GM20431 (cell line): Measurements from ENCODE around the gene TOM1L2.
"Not testable (repeated sequence)": the region's sequence is repeated elsewhere in the genome, so short reads cannot be mapped to it uniquely, and the experiment has no call there.

ENCODE experiments used
- in situ Hi-C: fragments of 300-500 bp; cut with MseI, MboI; formaldehyde crosslinking; loops from one replicate; pipeline ENCODE4 v1.15.0; 2020; ENCODE audit warnings: low sequenced_read_pairs; ENCODE audit not compliant: unreplicated experiment

TOM1L2 gene

GRCh38 chr17:17998934-17999333 is 26.7 kb upstream of the TOM1L2 start:
- in situ Hi-C loops: no loop called here

GRCh38 chr17:17995887-17996286 is 23.7 kb upstream of the TOM1L2 start:
- in situ Hi-C loops: not testable (repeated sequence)

- in situ Hi-C loops: no loop called here
These were observed 22.3 kb upstream of the TOM1L2 start for GRCh38 chr17:17994271-17995069.

- in situ Hi-C loops: no loop called here
These were observed 21.7 kb upstream of the TOM1L2 start for GRCh38 chr17:17993852-17994251.

GRCh38 chr17:17993366-17993765 is 21.2 kb upstream of the TOM1L2 start:
- in situ Hi-C loops: no loop called here

- in situ Hi-C loops: no loop called here
These were observed 18.1 kb upstream of the TOM1L2 start for GRCh38 chr17:17990282-17990681.

- in situ Hi-C loops: no loop called here
These were observed 17.4 kb upstream of the TOM1L2 start for GRCh38 chr17:17989618-17990017.

- in situ Hi-C loops: no loop called here
These were observed 16.9 kb upstream of the TOM1L2 start for GRCh38 chr17:17989081-17989480.

- in situ Hi-C loops: no loop called here
These were observed 16.3 kb upstream of the TOM1L2 start for GRCh38 chr17:17988427-17988945.

- in situ Hi-C loops: no loop called here
These were observed 15.7 kb upstream of the TOM1L2 start for GRCh38 chr17:17987901-17988300.

GRCh38 chr17:17987187-17987896 is 15.1 kb upstream of the TOM1L2 start:
- in situ Hi-C loops: no loop called here

GRCh38 chr17:17985555-17985954 is 13.4 kb upstream of the TOM1L2 start:
- in situ Hi-C loops: no loop called here

- in situ Hi-C loops: no loop called here
These were observed 13.0 kb upstream of the TOM1L2 start for GRCh38 chr17:17985153-17985552.

GRCh38 chr17:17983776-17984175 is 11.6 kb upstream of the TOM1L2 start:
- in situ Hi-C loops: no loop called here

- in situ Hi-C loops: no loop called here
These were observed 11.2 kb upstream of the TOM1L2 start for GRCh38 chr17:17983376-17983775.

- in situ Hi-C loops: no loop called here
These were observed 10.6 kb upstream of the TOM1L2 start for GRCh38 chr17:17982801-17983200.

- in situ Hi-C loops: no loop called here
These were observed 9.1 kb upstream of the TOM1L2 start for GRCh38 chr17:17981330-17981729.

- in situ Hi-C loops: no loop called here
These were observed 7.6 kb upstream of the TOM1L2 start for GRCh38 chr17:17979778-17980177.

GRCh38 chr17:17978481-17979424 is 6.6 kb upstream of the TOM1L2 start:
- in situ Hi-C loops: no loop called here

- in situ Hi-C loops: no loop called here
These were observed 4.9 kb upstream of the TOM1L2 start for GRCh38 chr17:17976931-17977570.
